HL-60 (cell line): ENCODE data around the gene BRF1.

Source experiments
- DNase-seq, 2 experiments: peaks; one replicate each; pipeline ENCODE4 v3.0.0-alpha.2; 2010 to 2020; ENCODE audit warnings: low read depth in 1 of 2, low spot score in 1 of 2
- H3K27ac ChIP-seq: fragments of 250-450 bp; sonication (Bioruptor Pico); replicated peaks from 2 replicates; pipeline ENCODE4 v1.5.1; 2020; ENCODE audit warnings: mild to moderate bottlenecking, moderate library complexity
- H3K27me3 ChIP-seq: fragments of 250-450 bp; sonication (Bioruptor Pico); 2 replicates; pipeline ENCODE4 v1.5.1; 2021; ENCODE audit warnings: mild to moderate bottlenecking, moderate library complexity; ENCODE audit not compliant: insufficient read depth, poor library complexity, severe bottlenecking
- H3K4me3 ChIP-seq: replicated peaks from 2 replicates; pipeline ENCODE4 v1.5.1; 2011; ENCODE audit warnings: mild to moderate bottlenecking, control low read depth, low read length; ENCODE audit not compliant: insufficient read depth
- GABPA ChIP-seq: IDR thresholded peaks from 2 replicates; pipeline ENCODE4 v1.6.1; 2012; ENCODE audit warnings: low read depth
- POLR2AphosphoS5 ChIP-seq: IDR thresholded peaks from 2 replicates; pipeline ENCODE4 v1.6.1; 2012; ENCODE audit warnings: low read depth
- REST ChIP-seq: IDR thresholded peaks from 2 replicates; pipeline ENCODE4 v1.6.1; 2012; ENCODE audit warnings: low read depth; ENCODE audit not compliant: insufficient replicate concordance
- SPI1 ChIP-seq: IDR thresholded peaks from 2 replicates; pipeline ENCODE4 v1.6.1; 2012; ENCODE audit warnings: low read depth, mild to moderate bottlenecking, borderline replicate concordance
- TF ChIP-seq, protein P1 (sequence below): IDR thresholded peaks from one replicate; pipeline ENCODE4 v1.5.1; 2011; ENCODE audit warnings: low read length, control low read depth, inconsistent platforms; ENCODE audit not compliant: insufficient read depth

The BRF1 gene

GRCh38 chr14:105177082-105177481, 123.7 kb downstream of the BRF1 start:
- H3K4me3 ChIP-seq: no peak overlapping the region
- TF ChIP-seq GABPA: no peak
- TF ChIP-seq, protein P1, sequence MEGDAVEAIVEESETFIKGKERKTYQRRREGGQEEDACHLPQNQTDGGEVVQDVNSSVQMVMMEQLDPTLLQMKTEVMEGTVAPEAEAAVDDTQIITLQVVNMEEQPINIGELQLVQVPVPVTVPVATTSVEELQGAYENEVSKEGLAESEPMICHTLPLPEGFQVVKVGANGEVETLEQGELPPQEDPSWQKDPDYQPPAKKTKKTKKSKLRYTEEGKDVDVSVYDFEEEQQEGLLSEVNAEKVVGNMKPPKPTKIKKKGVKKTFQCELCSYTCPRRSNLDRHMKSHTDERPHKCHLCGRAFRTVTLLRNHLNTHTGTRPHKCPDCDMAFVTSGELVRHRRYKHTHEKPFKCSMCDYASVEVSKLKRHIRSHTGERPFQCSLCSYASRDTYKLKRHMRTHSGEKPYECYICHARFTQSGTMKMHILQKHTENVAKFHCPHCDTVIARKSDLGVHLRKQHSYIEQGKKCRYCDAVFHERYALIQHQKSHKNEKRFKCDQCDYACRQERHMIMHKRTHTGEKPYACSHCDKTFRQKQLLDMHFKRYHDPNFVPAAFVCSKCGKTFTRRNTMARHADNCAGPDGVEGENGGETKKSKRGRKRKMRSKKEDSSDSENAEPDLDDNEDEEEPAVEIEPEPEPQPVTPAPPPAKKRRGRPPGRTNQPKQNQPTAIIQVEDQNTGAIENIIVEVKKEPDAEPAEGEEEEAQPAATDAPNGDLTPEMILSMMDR: no peak
- TF ChIP-seq SPI1: no peak
- no peak for TF ChIP-seq POLR2AphosphoS5
- TF ChIP-seq REST: no peak
- H3K27ac ChIP-seq: no peak overlapping the region
- peaks cover under 1% of the 10 kb centered on the region for H3K27me3 ChIP-seq
- no peak for DNase-seq

DNA sequence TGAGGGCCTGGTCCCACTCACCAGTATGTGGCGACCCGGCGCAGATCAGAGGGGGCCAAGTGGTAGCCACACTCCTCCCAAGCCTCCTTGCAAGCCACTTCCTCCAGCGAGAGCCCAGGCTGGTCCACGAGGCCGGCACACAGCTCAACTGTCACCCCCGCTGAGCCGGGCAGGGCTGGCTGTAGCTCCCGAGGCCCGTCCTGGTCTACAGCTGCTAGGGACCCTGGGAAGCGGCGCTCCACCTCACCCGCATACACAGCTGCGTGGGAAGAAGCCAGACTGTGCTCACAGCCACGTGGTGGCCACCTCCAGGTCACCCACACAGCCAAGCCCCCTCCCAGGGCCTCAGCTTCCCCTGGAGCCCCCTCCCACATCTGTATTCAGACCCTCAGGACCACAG, 124.3 kb downstream of the BRF1 start:
- H3K27me3 ChIP-seq: peaks cover 5% of the 10 kb centered on the region
- H3K4me3 ChIP-seq: no peak overlapping the region
- no peak for DNase-seq
- H3K27ac ChIP-seq: no peak overlapping the region
- TF ChIP-seq GABPA (no peak), REST (no peak), SPI1 (no peak), POLR2AphosphoS5 (no peak)
- TF ChIP-seq, protein P1: no peak

GRCh38 chr14:105173901-105174894, 126.6 kb downstream of the BRF1 start:
- DNase-seq: peak in 1 of 2 experiments; percentile 59
- no peak overlapping the region for H3K27ac ChIP-seq
- TF ChIP-seq POLR2AphosphoS5: no peak
- peak; percentile 37; the same call in 1 of the 2 replicates for TF ChIP-seq GABPA
- no peak for TF ChIP-seq REST
- TF ChIP-seq SPI1: peak; percentile 25; the same call in 1 of the 2 replicates
- TF ChIP-seq, protein P1: no peak
- peaks cover 19% of the 10 kb centered on the region for H3K27me3 ChIP-seq
- no peak overlapping the region for H3K4me3 ChIP-seq
